ENCODE data around the gene UBE2F.

UBE2F gene

GRCh38 chr2:238082151-238082550, 115.3 kb downstream of the UBE2F start:
- TF ChIP-seq REST (IDR thresholded peaks at IDR 0.05; ENCODE audit: insufficient read depth in 1 of 2, low read depth in 2 of 2, low read length in 2 of 2) (no peak), POLR2AphosphoS5 (IDR thresholded peaks at IDR 0.05; ENCODE audit: low read depth, low read length) (no peak), TAF1 (IDR thresholded peaks at IDR 0.05; ENCODE audit: borderline replicate concordance, insufficient read depth, low read length) (no peak), SIN3A (IDR thresholded peaks at IDR 0.05; ENCODE audit: borderline replicate concordance, insufficient read depth, low read length) (no peak), FOXP2 (optimal IDR thresholded peaks at IDR 0.05; ENCODE audit: borderline replicate concordance, extremely low read depth, extremely low read length, insufficient read depth) (no peak)

- TF ChIP-seq POLR2AphosphoS5 (IDR thresholded peaks at IDR 0.05; ENCODE audit: low read depth, low read length), result no peak
- no peak for TF ChIP-seq TAF1 (IDR thresholded peaks at IDR 0.05; ENCODE audit: borderline replicate concordance, insufficient read depth, low read length)
- TF ChIP-seq FOXP2 (optimal IDR thresholded peaks at IDR 0.05; ENCODE audit: borderline replicate concordance, extremely low read depth, extremely low read length, insufficient read depth), result no peak
- TF ChIP-seq REST (IDR thresholded peaks at IDR 0.05; ENCODE audit: insufficient read depth in 1 of 2, low read depth in 2 of 2, low read length in 2 of 2), result no peak
- TF ChIP-seq SIN3A (IDR thresholded peaks at IDR 0.05; ENCODE audit: borderline replicate concordance, insufficient read depth, low read length), result no peak
Measured at GRCh38 chr2:238082827-238083226, 116.0 kb downstream of the UBE2F start.

- no peak for TF ChIP-seq POLR2AphosphoS5 (IDR thresholded peaks at IDR 0.05; ENCODE audit: low read depth, low read length)
- no peak for TF ChIP-seq SIN3A (IDR thresholded peaks at IDR 0.05; ENCODE audit: borderline replicate concordance, insufficient read depth, low read length)
- TF ChIP-seq TAF1 (IDR thresholded peaks at IDR 0.05; ENCODE audit: borderline replicate concordance, insufficient read depth, low read length), result no peak
- TF ChIP-seq FOXP2 (optimal IDR thresholded peaks at IDR 0.05; ENCODE audit: borderline replicate concordance, extremely low read depth, extremely low read length, insufficient read depth), result no peak
- TF ChIP-seq REST (IDR thresholded peaks at IDR 0.05; ENCODE audit: insufficient read depth in 1 of 2, low read depth in 2 of 2, low read length in 2 of 2), result no peak
Measured at GRCh38 chr2:238083919-238084318, 117.1 kb downstream of the UBE2F start.

GRCh38 chr2:238084761-238085160, 117.9 kb downstream of the UBE2F start:
- no peak for TF ChIP-seq POLR2AphosphoS5 (IDR thresholded peaks at IDR 0.05; ENCODE audit: low read depth, low read length)
- TF ChIP-seq SIN3A (IDR thresholded peaks at IDR 0.05; ENCODE audit: borderline replicate concordance, insufficient read depth, low read length), result no peak
- no peak for TF ChIP-seq TAF1 (IDR thresholded peaks at IDR 0.05; ENCODE audit: borderline replicate concordance, insufficient read depth, low read length)
- no peak for TF ChIP-seq FOXP2 (optimal IDR thresholded peaks at IDR 0.05; ENCODE audit: borderline replicate concordance, extremely low read depth, extremely low read length, insufficient read depth)
- TF ChIP-seq REST (IDR thresholded peaks at IDR 0.05; ENCODE audit: insufficient read depth in 1 of 2, low read depth in 2 of 2, low read length in 2 of 2), result no peak

GRCh38 chr2:238085899-238086298, 119.1 kb downstream of the UBE2F start:
- no peak for TF ChIP-seq FOXP2 (optimal IDR thresholded peaks at IDR 0.05; ENCODE audit: borderline replicate concordance, extremely low read depth, extremely low read length, insufficient read depth)
- no peak for TF ChIP-seq REST (IDR thresholded peaks at IDR 0.05; ENCODE audit: insufficient read depth in 1 of 2, low read depth in 2 of 2, low read length in 2 of 2)
- no peak for TF ChIP-seq POLR2AphosphoS5 (IDR thresholded peaks at IDR 0.05; ENCODE audit: low read depth, low read length)
- no peak for TF ChIP-seq SIN3A (IDR thresholded peaks at IDR 0.05; ENCODE audit: borderline replicate concordance, insufficient read depth, low read length)
- TF ChIP-seq TAF1 (IDR thresholded peaks at IDR 0.05; ENCODE audit: borderline replicate concordance, insufficient read depth, low read length), result no peak
